GM12891 (cell line): Measurements from ENCODE around the gene ACVR1.

Experiments used
- DNase-seq: peaks from one replicate; pipeline ENCODE4 v3.0.0; 2011; ENCODE audit warnings: low spot score; ENCODE audit not compliant: insufficient read length
- FAIRE-seq: peaks from 2 replicates; lab custom pipeline; 2011; peaks lifted over from hg19 to GRCh38; lab: Jason Lieb, UNC
- PAX5 ChIP-seq: IDR thresholded peaks from 2 replicates; pipeline ENCODE4 v1.6.1; 2011; ENCODE audit warnings: low read length, moderate library complexity, mild to moderate bottlenecking; ENCODE audit not compliant: insufficient read depth, severe bottlenecking
- POLR2A ChIP-seq: IDR thresholded peaks from 2 replicates; pipeline ENCODE4 v1.6.1; 2011; ENCODE audit warnings: low read depth, low read length, control low read depth
- POLR2AphosphoS5 ChIP-seq: IDR thresholded peaks from 2 replicates; pipeline ENCODE4 v1.6.1; 2011; ENCODE audit warnings: low read depth, low read length, control low read depth
- POU2F2 ChIP-seq: IDR thresholded peaks from 2 replicates; pipeline ENCODE4 v1.6.1; 2011; ENCODE audit warnings: low read depth, mild to moderate bottlenecking, control low read depth, low read length, moderate library complexity
- SPI1 ChIP-seq: IDR thresholded peaks from 2 replicates; pipeline ENCODE4 v1.6.1; 2011; ENCODE audit warnings: low read depth, low read length, control low read depth
- TAF1 ChIP-seq: IDR thresholded peaks from 2 replicates; pipeline ENCODE4 v1.6.1; 2011; ENCODE audit warnings: low read depth, low read length, control low read depth

The ACVR1 gene

DNA sequence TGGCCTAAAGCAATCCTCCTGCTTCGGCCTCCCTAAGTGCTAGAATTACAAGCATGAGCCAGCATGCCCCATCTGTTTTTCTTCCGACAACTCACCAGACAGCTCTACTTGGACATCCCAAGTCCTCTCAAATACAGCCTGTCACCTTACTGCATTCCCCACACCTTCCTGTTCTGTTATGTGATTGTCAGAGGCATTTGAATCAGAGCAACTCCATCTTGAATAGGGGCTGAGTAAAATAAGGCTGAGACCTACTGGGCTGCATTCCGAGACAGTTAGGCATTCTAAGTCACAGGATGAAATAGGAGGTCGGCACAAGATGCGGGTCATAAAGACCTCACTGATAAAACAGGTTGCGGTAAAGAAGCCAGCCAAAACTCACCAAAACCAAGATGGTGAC lies 17.3 kb downstream of the ACVR1 start:
- no peak for FAIRE-seq

GRCh38 chr2:157857881-157858280 lies 18.2 kb downstream of the ACVR1 start:
- FAIRE-seq = no peak
- no peak for DNase-seq
- TF ChIP-seq POU2F2 (no peak), POLR2AphosphoS5 (no peak), TAF1 (no peak), POLR2A (no peak), SPI1 (no peak), PAX5 (no peak)

More for the DNA sequence above, 17.3 kb downstream of the ACVR1 start:
- DNase-seq = no peak
- TF ChIP-seq POU2F2 (no peak), POLR2AphosphoS5 (no peak), TAF1 (no peak), POLR2A (no peak), PAX5 (no peak), SPI1 (no peak)

GRCh38 chr2:157856187-157856515 lies 20.0 kb downstream of the ACVR1 start:
- DNase-seq (no peak), FAIRE-seq (no peak)
- TF ChIP-seq TAF1 (no peak), POU2F2 (no peak), PAX5 (no peak), POLR2A (no peak), POLR2AphosphoS5 (no peak), SPI1 (no peak)

DNA sequence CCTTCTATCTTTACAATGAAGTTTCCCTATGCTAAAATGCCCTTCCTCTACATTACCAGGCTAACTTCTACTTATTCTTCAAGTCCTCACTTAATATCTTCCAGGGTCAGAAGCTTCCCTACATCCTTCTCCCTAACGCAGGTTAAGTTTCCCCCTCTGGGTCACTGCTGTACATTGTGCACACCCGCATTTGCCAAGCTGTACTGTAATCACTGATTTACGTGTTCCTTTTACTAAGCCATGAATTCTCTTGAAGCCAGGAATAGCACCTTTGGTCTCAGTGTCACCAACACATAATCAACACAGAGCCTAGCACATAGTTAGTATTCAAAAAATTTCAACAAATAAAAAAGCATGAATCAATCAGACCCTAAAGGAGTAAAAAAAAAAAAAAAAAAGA lies 22.3 kb downstream of the ACVR1 start:
- FAIRE-seq (no peak), DNase-seq (no peak)
- no peak for TF ChIP-seq PAX5

- FAIRE-seq (no peak), DNase-seq (no peak)
- TF ChIP-seq SPI1 (no peak), TAF1 (no peak), POLR2AphosphoS5 (no peak), POLR2A (no peak), PAX5 (no peak), POU2F2 (no peak)
Observed at GRCh38 chr2:157853211-157853610, 22.9 kb downstream of the ACVR1 start.

GRCh38 chr2:157849591-157849990 lies 26.5 kb downstream of the ACVR1 start:
- DNase-seq (no peak), FAIRE-seq (no peak)
- TF ChIP-seq SPI1 = no peak
- no peak for TF ChIP-seq PAX5
- TF ChIP-seq TAF1 = no peak
- TF ChIP-seq POLR2A = no peak

GRCh38 chr2:157848213-157848612 lies 27.9 kb downstream of the ACVR1 start:
- FAIRE-seq = no peak
- DNase-seq = no peak
- TF ChIP-seq TAF1 (no peak), POLR2AphosphoS5 (no peak), PAX5 (no peak), POU2F2 (no peak), POLR2A (no peak), SPI1 (no peak)

- TF ChIP-seq POLR2AphosphoS5 = no peak
- TF ChIP-seq TAF1 = no peak
- TF ChIP-seq SPI1 = no peak
- no peak for TF ChIP-seq POLR2A
- TF ChIP-seq PAX5 = no peak
- TF ChIP-seq POU2F2 = no peak
- FAIRE-seq (no peak), DNase-seq (no peak)
Observed at GRCh38 chr2:157845081-157845480, 31.0 kb downstream of the ACVR1 start.

DNA sequence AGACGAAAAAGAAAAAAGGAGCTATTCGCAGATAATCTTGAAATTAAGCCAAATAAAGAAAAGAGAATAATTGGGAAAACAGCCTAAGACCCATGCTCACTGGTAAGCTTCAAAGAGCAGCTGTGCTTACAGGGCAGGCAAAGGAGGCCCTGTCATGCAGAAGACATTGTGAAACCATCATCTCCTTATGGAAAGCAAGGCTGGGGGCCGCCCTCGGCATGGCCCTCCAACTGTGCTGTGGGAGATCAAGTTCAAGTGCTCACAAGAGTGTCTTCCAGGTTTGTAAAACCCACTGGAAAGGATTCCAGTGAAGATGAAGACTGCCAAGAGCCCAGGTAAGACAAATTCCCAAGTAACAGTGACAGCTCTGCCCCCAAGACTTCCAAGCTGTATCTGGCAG lies 32.2 kb downstream of the ACVR1 start:
- FAIRE-seq = no peak
- DNase-seq = no peak
- TF ChIP-seq POLR2A = no peak
- TF ChIP-seq TAF1 = no peak
- no peak for TF ChIP-seq POLR2AphosphoS5
- TF ChIP-seq SPI1 = no peak
- TF ChIP-seq POU2F2 = no peak
- TF ChIP-seq PAX5 = no peak

GRCh38 chr2:157843081-157843480 lies 33.0 kb downstream of the ACVR1 start:
- DNase-seq (no peak), FAIRE-seq (no peak)
- no peak for TF ChIP-seq POLR2A
- no peak for TF ChIP-seq POLR2AphosphoS5
- TF ChIP-seq PAX5 = no peak
- no peak for TF ChIP-seq POU2F2
- no peak for TF ChIP-seq SPI1
- no peak for TF ChIP-seq TAF1
